Keratinocyte (primary cell): ENCODE measurements around the gene S100A4. TPM values are rescaled to one million over a fixed set of nuclear protein-coding genes. Genes with fewer than 3 reads are reported as not detected.

Experiments
- DNase-seq: peaks from one replicate; pipeline ENCODE4 v3.0.0-alpha.2; 2011; ENCODE audit warnings: low read depth, missing footprints, low spot score
- FAIRE-seq: peaks from 2 replicates; lab custom pipeline; 2011; peaks lifted over from hg19 to GRCh38; lab: Jason Lieb, UNC
- H2AFZ ChIP-seq: 2 replicates; pipeline ENCODE4 v1.6.0; 2012; ENCODE audit warnings: low read length, control low read depth, inconsistent platforms; ENCODE audit not compliant: control insufficient read depth
- H3K27ac ChIP-seq: 2 replicates; pipeline ENCODE4 v1.5.1; 2011; ENCODE audit warnings: low read length; ENCODE audit not compliant: control insufficient read depth, insufficient read depth
- H3K27me3 ChIP-seq: 3 replicates; pipeline ENCODE4 v1.6.0; 2011; ENCODE audit warnings: low read length; ENCODE audit not compliant: control insufficient read depth, insufficient read depth; ENCODE audit errors: extremely low read depth
- H3K36me3 ChIP-seq, 2 experiments: 2 replicates in 1 of 2; 3 replicates in 1 of 2; pipeline ENCODE4 v1.5.1; 2011; ENCODE audit warnings: low read length in 2 of 2, mild to moderate bottlenecking in 1 of 2; ENCODE audit not compliant: control insufficient read depth in 2 of 2, insufficient read depth in 2 of 2; ENCODE audit errors: extremely low read depth in 1 of 2
- H3K4me1 ChIP-seq: 3 replicates; pipeline ENCODE4 v1.5.1; 2011; ENCODE audit warnings: low read length; ENCODE audit not compliant: control insufficient read depth, insufficient read depth; ENCODE audit errors: extremely low read depth
- H3K4me2 ChIP-seq: 3 replicates; pipeline ENCODE4 v1.6.0; 2011; ENCODE audit warnings: low read depth, low read length; ENCODE audit not compliant: control insufficient read depth, insufficient read depth; ENCODE audit errors: extremely low read depth
- H3K4me3 ChIP-seq, 3 experiments: fragments of 200-600 bp in 1 of 3; sonication (generic) in 1 of 3; 2 replicates in 2 of 3; 3 replicates in 1 of 3; pipeline ENCODE4 v1.5.1; 2011 to 2016; ENCODE audit warnings: low read length in 3 of 3, mild to moderate bottlenecking in 3 of 3, control low read depth in 2 of 3, inconsistent platforms in 1 of 3, low read depth in 1 of 3, mixed read lengths in 1 of 3, mixed run types in 1 of 3, moderate library complexity in 1 of 3; ENCODE audit not compliant: control insufficient read depth in 2 of 3, insufficient read depth in 2 of 3; ENCODE audit errors: extremely low read depth in 1 of 3
- H3K79me2 ChIP-seq: 2 replicates; pipeline ENCODE4 v1.6.0; 2012; ENCODE audit warnings: low read length; ENCODE audit not compliant: control insufficient read depth, insufficient read depth
- H3K9ac ChIP-seq: 3 replicates; pipeline ENCODE4 v1.6.0; 2011; ENCODE audit warnings: low read length; ENCODE audit not compliant: control insufficient read depth, insufficient read depth; ENCODE audit errors: extremely low read depth
- H3K9me1 ChIP-seq: 3 replicates; pipeline ENCODE4 v1.6.0; 2011; ENCODE audit warnings: low read length; ENCODE audit not compliant: control insufficient read depth, insufficient read depth; ENCODE audit errors: extremely low read depth
- H3K9me3 ChIP-seq: 2 replicates; pipeline ENCODE4 v1.5.1; 2012; ENCODE audit warnings: low read depth, low read length; ENCODE audit not compliant: control insufficient read depth
- H4K20me1 ChIP-seq: 3 replicates; pipeline ENCODE4 v1.6.0; 2011; ENCODE audit warnings: low read length; ENCODE audit not compliant: control insufficient read depth, insufficient read depth; ENCODE audit errors: extremely low read depth
- EZH2 ChIP-seq: IDR thresholded peaks from one replicate; pipeline ENCODE4 v1.6.1; 2012; ENCODE audit warnings: inconsistent platforms, mild to moderate bottlenecking, low read length, moderate library complexity
- dilution Hi-C: fragments of 300-500 bp; cut with MboI; formaldehyde crosslinking; loops from one replicate; pipeline ENCODE4 v1.7.0; 2020; ENCODE audit warnings: low sequenced_read_pairs; ENCODE audit not compliant: extremely low pct_ligation_motif_present
- polyA plus RNA-seq, 5 experiments: library from polyadenylated mRNA; depleted of rRNA in 3 of 5; stranded (reverse) in 3 of 5; stranded (forward) in 1 of 5; unstranded in 1 of 5; fragments of >200 nt; gene quantifications; 1 replicate in 1 of 5; 2 replicates in 3 of 5; 3 replicates in 1 of 5; pipeline versions ENCODE4 v1.2.1 to v1.2.3, GENCODE V29; 2011 to 2012; ENCODE audit warnings: missing spikeins in 2 of 5, low read depth in 1 of 5, low replicate concordance in 1 of 5
- TF ChIP-seq, protein P1 (sequence below), 3 experiments: IDR thresholded peaks in 1 of 3; conservative IDR thresholded peaks in 1 of 3; optimal IDR thresholded peaks in 1 of 3; 2 replicates in 2 of 3; 3 replicates in 1 of 3; pipeline versions ENCODE3 to v1.5.1; 2011; ENCODE audit warnings: low read length in 3 of 3, mild to moderate bottlenecking in 3 of 3, moderate library complexity in 2 of 3, control low read depth in 1 of 3, inconsistent platforms in 1 of 3; ENCODE audit not compliant: insufficient read depth in 2 of 3; ENCODE audit errors: extremely low read depth in 1 of 3

Gene S100A4
- polyA plus RNA-seq, 1 donor (not counting 4 experiments of a cell fraction or from before 2014, with no cell fraction given), result 21.4 TPM

DNA sequence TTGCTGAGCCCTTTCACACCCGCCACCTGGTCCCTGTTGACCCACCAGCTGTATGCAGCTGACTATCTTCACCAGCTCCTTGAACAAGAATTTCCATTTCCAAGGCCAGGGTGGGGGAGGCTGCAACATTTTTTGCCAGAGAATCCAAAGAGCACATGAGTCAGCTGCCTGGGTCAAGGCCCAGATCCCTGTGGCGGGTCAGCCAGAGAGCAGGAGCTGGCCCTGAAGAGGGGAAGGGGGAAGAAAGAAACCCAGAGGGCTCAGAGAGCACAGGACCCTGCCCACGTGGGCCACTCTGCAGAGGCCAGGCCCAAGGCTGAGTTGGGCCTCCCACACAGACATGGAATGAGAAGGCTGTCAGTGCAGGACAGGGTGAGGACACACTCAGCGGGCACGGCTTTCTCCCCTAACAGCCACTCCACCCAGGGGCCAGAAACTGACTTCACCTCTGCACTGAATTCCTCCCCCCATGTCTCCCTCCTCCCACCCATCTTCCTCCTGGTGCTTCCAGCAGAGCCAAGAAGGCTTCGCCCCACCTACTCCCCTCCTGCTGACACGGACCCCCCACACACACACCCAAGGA lies 38.7 kb downstream of the S100A4 start:
- Histone ChIP-seq H3K79me2 (no peaks in the 10 kb centered on the region), H3K27ac (no peak overlapping the region), H3K4me1 (peaks cover 32% of the 10 kb centered on the region), H3K36me3 (no peaks in the 10 kb centered on the region), H3K4me3 (no peak overlapping the region), H3K27me3 (no peaks in the 10 kb centered on the region), H3K9ac (no peak overlapping the region), H4K20me1 (no peaks in the 10 kb centered on the region), H3K9me1 (no peaks in the 10 kb centered on the region), H3K4me2 (peak overlapping the region; percentile 28), H3K9me3 (no peaks in the 10 kb centered on the region), H2AFZ (no peak overlapping the region)
- DNase-seq, result no peak
- FAIRE-seq, result no peak
- dilution Hi-C loops, result loop anchor here (10.0 kb wide), 1 partner anchor 152 kb away; the partner anchor contains the start of gene S100A9
- TF ChIP-seq EZH2, result no peak
- TF ChIP-seq, protein P1, sequence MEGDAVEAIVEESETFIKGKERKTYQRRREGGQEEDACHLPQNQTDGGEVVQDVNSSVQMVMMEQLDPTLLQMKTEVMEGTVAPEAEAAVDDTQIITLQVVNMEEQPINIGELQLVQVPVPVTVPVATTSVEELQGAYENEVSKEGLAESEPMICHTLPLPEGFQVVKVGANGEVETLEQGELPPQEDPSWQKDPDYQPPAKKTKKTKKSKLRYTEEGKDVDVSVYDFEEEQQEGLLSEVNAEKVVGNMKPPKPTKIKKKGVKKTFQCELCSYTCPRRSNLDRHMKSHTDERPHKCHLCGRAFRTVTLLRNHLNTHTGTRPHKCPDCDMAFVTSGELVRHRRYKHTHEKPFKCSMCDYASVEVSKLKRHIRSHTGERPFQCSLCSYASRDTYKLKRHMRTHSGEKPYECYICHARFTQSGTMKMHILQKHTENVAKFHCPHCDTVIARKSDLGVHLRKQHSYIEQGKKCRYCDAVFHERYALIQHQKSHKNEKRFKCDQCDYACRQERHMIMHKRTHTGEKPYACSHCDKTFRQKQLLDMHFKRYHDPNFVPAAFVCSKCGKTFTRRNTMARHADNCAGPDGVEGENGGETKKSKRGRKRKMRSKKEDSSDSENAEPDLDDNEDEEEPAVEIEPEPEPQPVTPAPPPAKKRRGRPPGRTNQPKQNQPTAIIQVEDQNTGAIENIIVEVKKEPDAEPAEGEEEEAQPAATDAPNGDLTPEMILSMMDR (optimal IDR thresholded peaks at IDR 0.05 in 1 of 3, IDR thresholded peaks at IDR 0.05 in 1 of 3, conservative IDR thresholded peaks at IDR 0.05 in 1 of 3; ENCODE audit: extremely low read depth in 1 of 3, insufficient read depth in 2 of 3, low read length in 3 of 3), result no peak

DNA sequence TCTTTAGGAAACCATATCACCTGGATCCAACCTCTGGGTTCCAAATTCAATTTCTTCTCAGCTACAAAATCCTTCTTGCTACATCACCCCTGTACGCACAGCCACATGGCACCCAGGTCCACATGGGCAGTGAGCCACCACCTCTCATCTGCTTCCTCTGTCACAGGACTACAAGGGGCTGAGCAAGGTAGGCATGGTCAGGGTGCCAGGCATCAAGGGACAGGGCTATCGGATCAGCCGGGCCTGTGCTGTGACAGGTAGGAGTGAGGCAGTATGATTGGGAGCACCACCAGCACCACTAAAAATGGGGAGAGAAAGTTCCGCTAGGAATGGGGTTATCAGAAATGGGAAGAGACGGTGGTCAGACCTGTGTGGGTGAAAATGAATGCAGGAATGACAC lies 39.2 kb downstream of the S100A4 start:
- Histone ChIP-seq H4K20me1 (no peaks in the 10 kb centered on the region), H3K4me1 (peaks cover 31% of the 10 kb centered on the region), H3K79me2 (no peaks in the 10 kb centered on the region), H3K27ac (no peak overlapping the region), H3K4me3 (no peak overlapping the region), H3K27me3 (no peaks in the 10 kb centered on the region), H3K4me2 (no peak overlapping the region), H2AFZ (no peak overlapping the region), H3K36me3 (no peaks in the 10 kb centered on the region), H3K9me3 (no peaks in the 10 kb centered on the region), H3K9ac (no peak overlapping the region), H3K9me1 (no peaks in the 10 kb centered on the region)
- dilution Hi-C loops, result loop anchor here (10.0 kb wide), 1 partner anchor 152 kb away; the partner anchor contains the start of gene S100A9
- TF ChIP-seq EZH2, result no peak
- TF ChIP-seq, protein P1 (optimal IDR thresholded peaks at IDR 0.05 in 1 of 3, IDR thresholded peaks at IDR 0.05 in 1 of 3, conservative IDR thresholded peaks at IDR 0.05 in 1 of 3; ENCODE audit: extremely low read depth in 1 of 3, insufficient read depth in 2 of 3, low read length in 3 of 3), result no peak
- DNase-seq (no peak), FAIRE-seq (no peak)
